Subcutaneous preadipocyte (primary cell): ENCODE measurements around the gene FCN2. TPM values are rescaled to one million over a fixed set of nuclear protein-coding genes. Genes with fewer than 3 reads are reported as not detected.

Experiments used
- small RNA-seq: library from RNA; depleted of rRNA; stranded (forward); fragments of <200 nt; gene quantifications from one replicate; pipeline ENCODE3, GENCODE V24; 2012
- total RNA-seq: library from RNA; depleted of rRNA; stranded (reverse); fragments of >200 nt; gene quantifications from 2 replicates; pipeline ENCODE4 v1.2.3, GENCODE V29; 2012

The FCN2 gene
- total RNA-seq, result not detected in 2 replicates

DNA sequence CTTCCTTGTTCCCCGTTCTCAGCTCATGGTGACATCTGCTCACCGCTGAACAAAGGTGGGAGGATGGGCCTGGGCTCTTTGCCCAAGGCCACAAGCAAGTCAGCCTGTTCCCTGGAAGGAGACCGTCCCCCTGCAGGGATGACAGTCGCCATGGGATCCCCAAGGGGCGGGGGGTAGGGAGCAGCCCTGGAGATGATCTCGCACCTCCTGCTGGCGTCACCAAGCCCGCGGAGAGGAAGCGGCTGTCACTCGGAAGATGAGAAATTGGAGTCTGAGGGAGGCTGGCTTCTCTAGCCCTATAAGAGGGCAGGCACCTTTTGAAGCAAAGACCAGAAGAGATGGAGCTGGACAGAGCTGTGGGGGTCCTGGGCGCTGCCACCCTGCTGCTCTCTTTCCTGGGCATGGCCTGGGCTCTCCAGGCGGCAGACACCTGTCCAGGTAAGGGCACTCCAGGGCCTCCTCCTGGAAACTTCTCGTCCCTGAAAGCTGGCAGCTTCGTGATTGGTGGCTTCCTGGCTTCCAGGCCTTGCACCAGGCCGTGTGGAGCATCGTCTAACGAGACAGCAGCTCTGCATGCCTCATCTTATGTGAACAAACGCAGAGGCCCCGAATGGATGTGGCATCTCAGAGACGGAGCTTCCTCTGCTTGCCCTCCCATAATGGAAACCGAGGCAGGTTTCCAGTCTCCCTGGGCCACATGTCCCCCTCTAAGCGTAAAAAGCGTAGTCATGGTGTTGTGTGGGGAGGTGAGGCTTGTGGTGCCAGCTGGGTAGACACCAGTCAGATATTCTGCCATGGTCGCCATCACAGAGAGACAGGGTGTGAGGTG lies at the start of gene FCN2:
FCN2 (plus strand) TSS at position 327 of the 829 bp plus-strand sequence; CDS start at position 339, 12 bp downstream.

DNA sequence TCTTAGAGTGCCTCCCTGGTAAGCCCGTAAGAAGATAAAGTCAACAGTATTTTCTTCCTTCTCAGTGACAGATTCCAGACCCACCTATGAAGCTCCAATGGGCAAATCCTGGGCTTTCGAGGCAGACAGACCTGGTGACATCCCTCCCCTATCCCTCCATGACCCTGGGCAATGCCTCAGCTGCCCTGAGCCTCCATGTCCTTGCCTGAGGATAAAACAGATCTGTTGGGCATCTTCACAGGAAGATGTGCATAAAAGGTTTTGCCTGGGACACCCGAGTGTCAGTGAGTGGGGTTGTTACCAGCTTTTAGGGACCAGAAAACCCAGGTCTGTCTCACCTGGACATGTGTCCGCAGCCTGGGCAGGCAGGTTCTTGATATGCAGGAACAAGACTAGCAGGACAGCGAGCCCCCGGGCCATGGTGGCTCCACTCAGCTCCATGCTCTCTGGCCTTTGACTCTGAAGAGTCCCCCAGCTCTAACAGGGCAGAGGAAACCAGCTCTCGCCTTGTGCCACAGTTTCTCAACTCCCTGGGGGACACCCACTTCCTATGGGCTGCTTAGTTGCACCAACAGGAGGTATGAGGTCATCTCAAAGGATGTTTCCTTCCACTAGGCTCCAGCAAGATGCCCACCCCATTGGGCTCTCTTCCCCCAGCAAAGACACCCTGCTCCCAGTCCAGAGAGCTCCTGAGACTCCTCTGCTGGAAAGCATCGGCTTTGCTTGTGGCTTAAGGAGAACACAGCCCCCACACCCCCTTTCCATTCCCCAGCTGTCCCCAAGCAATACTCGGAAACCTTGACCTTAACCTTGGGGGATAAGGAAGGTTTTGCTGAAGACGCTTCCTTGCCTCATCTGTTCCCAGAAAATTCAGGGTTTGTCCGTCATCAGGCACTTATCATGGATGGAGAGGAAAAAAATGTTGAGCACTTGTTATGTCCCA lies 37.1 kb downstream of the FCN2 start, which contains the start of gene FCN1:
FCN1 (minus strand) TSS at position 482 of the 943 bp plus-strand sequence; CDS start at position 441, 41 bp downstream.

Small RNAs within 50 kb of the gene (small RNA-seq; reads per million reads assigned to genes)
- gene AL603650.1 (not detected), gene MIR3689A (not detected), gene MIR3689B (not detected), gene MIR3689C (not detected), gene MIR3689D1 (not detected), gene MIR3689D2 (not detected), gene MIR3689E (not detected), gene MIR3689F (not detected)

Other genes starting within 250 kb of the FCN2 start
- gene COL5A1, start 239.0 kb upstream of the FCN2 start, total RNA-seq, result 56.7 and 79.7 TPM in 2 replicates
- gene FCN1, start 37.1 kb downstream of the FCN2 start, total RNA-seq, result not detected in 2 replicates
- 6.5 and 10.7 TPM in 2 replicates for gene OLFM1, start 206.9 kb downstream of the FCN2 start, total RNA-seq